Endothelial cell of umbilical vein (primary cell): ENCODE data around the gene GEMIN5. TPM values are rescaled to one million over a fixed set of nuclear protein-coding genes. Genes with fewer than 3 reads are reported as not detected.
A peak's percentile ranks its signal among the peaks of the same experiment; 100 is the strongest.

Experiments used
- BruUV-seq: library from RNA; stranded (reverse); fragments of 400-500 nt; replicated peaks from 2 replicates; lab custom pipeline; 2021; lab: Mats Ljungman, UMichigan
- CTCF ChIA-PET: fragments of 300-600, 350-600 bp; sonication (Branson Sonifier 250); formaldehyde crosslinking; loops from one replicate; lab custom pipeline; 2021; ENCODE audit warnings: antibody characterized with exemption, inconsistent platforms; lab: Charles Lee
- POLR2A ChIA-PET: fragments of 300-600, 350-600 bp; sonication (Branson Sonifier 250); formaldehyde crosslinking; loops from one replicate; lab custom pipeline; 2021; ENCODE audit warnings: antibody characterized with exemption, inconsistent platforms; lab: Charles Lee
- DNase-seq: peaks from one replicate; pipeline ENCODE4 v3.0.0-alpha.2; 2011; ENCODE audit warnings: low read depth, low spot score
- FAIRE-seq: peaks from 2 replicates; lab custom pipeline; 2011; peaks lifted over from hg19 to GRCh38; lab: Jason Lieb, UNC
- H2AFZ ChIP-seq: 2 replicates; pipeline ENCODE4 v1.6.0; 2012; ENCODE audit warnings: low read depth, low read length, control low read depth, inconsistent platforms
- H3K27ac ChIP-seq: 2 replicates; pipeline ENCODE4 v1.5.1; 2011; ENCODE audit warnings: low read depth, mild to moderate bottlenecking, control low read depth, low read length, moderate library complexity; ENCODE audit not compliant: insufficient read depth
- H3K27me3 ChIP-seq, 2 experiments: 2 replicates each; pipeline versions ENCODE4 v1.6.0 to v1.6.1; 2011; ENCODE audit warnings: low read length in 2 of 2, mixed read lengths in 1 of 2; ENCODE audit not compliant: control insufficient read depth in 2 of 2, insufficient read depth in 2 of 2
- H3K36me3 ChIP-seq, 2 experiments: 2 replicates in 1 of 2; 3 replicates in 1 of 2; pipeline ENCODE4 v1.5.1; 2011; ENCODE audit warnings: low read length in 2 of 2, mild to moderate bottlenecking in 1 of 2, moderate library complexity in 1 of 2; ENCODE audit not compliant: control insufficient read depth in 2 of 2, insufficient read depth in 2 of 2; ENCODE audit errors: extremely low read depth in 1 of 2
- H3K4me1 ChIP-seq: 3 replicates; pipeline ENCODE4 v1.5.1; 2011; ENCODE audit warnings: mild to moderate bottlenecking, low read length; ENCODE audit not compliant: control insufficient read depth, insufficient read depth; ENCODE audit errors: extremely low read depth
- H3K4me2 ChIP-seq: 2 replicates; pipeline ENCODE4 v1.6.1; 2011; ENCODE audit warnings: low read length, control low read depth, mixed read lengths; ENCODE audit not compliant: insufficient read depth
- H3K4me3 ChIP-seq, 3 experiments: fragments of 200-600 bp in 1 of 3; sonication (generic), shearing (Covaris generic) in 1 of 3; replicated peaks in 1 of 3; 2 replicates each; pipeline ENCODE4 v1.5.1; 2011 to 2016; ENCODE audit warnings: control low read depth in 3 of 3, low read length in 3 of 3, mild to moderate bottlenecking in 2 of 3, inconsistent platforms in 1 of 3, low read depth in 1 of 3, moderate library complexity in 1 of 3; ENCODE audit not compliant: insufficient read depth in 1 of 3
- H3K79me2 ChIP-seq: 2 replicates; pipeline ENCODE4 v1.6.0; 2012; ENCODE audit warnings: low read length, inconsistent platforms; ENCODE audit not compliant: control insufficient read depth, insufficient read depth
- H3K9ac ChIP-seq: replicated peaks from 2 replicates; pipeline ENCODE3; 2011; ENCODE audit warnings: low read length, control low read depth; ENCODE audit not compliant: insufficient read depth; ENCODE audit errors: extremely low read depth
- H3K9me1 ChIP-seq: replicated peaks from 3 replicates; pipeline ENCODE4 v1.6.0; 2011; ENCODE audit warnings: mild to moderate bottlenecking, low read length; ENCODE audit not compliant: control insufficient read depth, insufficient read depth; ENCODE audit errors: extremely low read depth
- H3K9me3 ChIP-seq: replicated peaks from 2 replicates; pipeline ENCODE4 v1.5.1; 2012; ENCODE audit warnings: low read length, inconsistent platforms; ENCODE audit not compliant: control insufficient read depth, insufficient read depth
- H4K20me1 ChIP-seq: replicated peaks from 2 replicates; pipeline ENCODE3; 2011; ENCODE audit warnings: mild to moderate bottlenecking, low read length; ENCODE audit not compliant: control insufficient read depth, insufficient read depth; ENCODE audit errors: extremely low read depth
- EZH2 ChIP-seq: IDR thresholded peaks from 2 replicates; pipeline ENCODE4 v1.6.1; 2012; ENCODE audit warnings: borderline replicate concordance, low read depth, mild to moderate bottlenecking, moderate library complexity, low read length, inconsistent platforms; ENCODE audit not compliant: severe bottlenecking
- FOS ChIP-seq: IDR thresholded peaks from 2 replicates; pipeline ENCODE4 v1.6.1; 2011; ENCODE audit warnings: mild to moderate bottlenecking, low read length, moderate library complexity, borderline replicate concordance; ENCODE audit not compliant: insufficient read depth
- GATA2 ChIP-seq: IDR thresholded peaks from 2 replicates; pipeline ENCODE4 v1.7.0; 2011; ENCODE audit warnings: low read depth, mild to moderate bottlenecking, moderate library complexity, mixed read lengths, low read length; ENCODE audit not compliant: insufficient read length, insufficient read depth
- JUN ChIP-seq: IDR thresholded peaks from 2 replicates; pipeline ENCODE4 v1.6.1; 2011; ENCODE audit warnings: borderline replicate concordance, low read depth; ENCODE audit not compliant: insufficient read length, insufficient read depth
- MYC ChIP-seq: IDR thresholded peaks from one replicate; pipeline ENCODE4 v1.6.1; 2011; ENCODE audit warnings: mild to moderate bottlenecking, low read depth, low read length
- POLR2A ChIP-seq: IDR thresholded peaks from 2 replicates; pipeline ENCODE4 v1.6.1; 2012; ENCODE audit warnings: low read depth, mild to moderate bottlenecking, control low read depth, low read length
- POLR2AphosphoS5 ChIP-seq: IDR thresholded peaks from 2 replicates; pipeline ENCODE4 v1.6.1; 2012; ENCODE audit warnings: low read depth, mild to moderate bottlenecking, control low read depth, low read length, moderate library complexity; ENCODE audit not compliant: insufficient read depth
- dilution Hi-C: fragments of 300-500 bp; cut with MboI; formaldehyde crosslinking; loops from one replicate; pipeline ENCODE4 v1.15.0; 2019; ENCODE audit warnings: low sequenced_read_pairs; ENCODE audit not compliant: extremely low pct_ligation_motif_present
- intact Hi-C: fragments of 100-400 bp; cut with micrococcal nuclease; formaldehyde crosslinking; loops from one replicate; pipeline ENCODE4 v1.10.0; 2022
- polyA plus RNA-seq, 4 experiments: library from polyadenylated mRNA; depleted of rRNA in 3 of 4; stranded (reverse) in 3 of 4; unstranded in 1 of 4; fragments of >200 nt; gene quantifications; 2 replicates each; pipeline versions ENCODE4 v1.2.1 to v1.2.3, GENCODE V29; 2011 to 2012; ENCODE audit warnings: missing spikeins in 1 of 4
- total RNA-seq: library from RNA; stranded (reverse); gene quantifications from 2 replicates; pipeline ENCODE4 v1.2.3, GENCODE V29; 2021
- TF ChIP-seq, protein P1 (sequence below), 2 donors: IDR thresholded peaks; 1 replicate in 1 of 2; 2 replicates in 1 of 2; pipeline ENCODE4 v1.5.1; 2011; ENCODE audit warnings: low read length in 2 of 2, mild to moderate bottlenecking in 2 of 2, moderate library complexity in 2 of 2, control low read depth in 1 of 2, inconsistent platforms in 1 of 2, low read depth in 1 of 2; ENCODE audit not compliant: insufficient read depth in 1 of 2; ENCODE audit errors: extremely low read depth in 1 of 2
- TF ChIP-seq, protein P2 (sequence below): IDR thresholded peaks from 2 replicates; pipeline ENCODE4 v1.6.1; 2011; ENCODE audit not compliant: insufficient read depth, insufficient read length

The GEMIN5 gene
- total and polyA plus RNA-seq, 2 donors (not counting 3 experiments of a cell fraction or from before 2014, with no cell fraction given): 7.2 to 23.1 TPM

DNA sequence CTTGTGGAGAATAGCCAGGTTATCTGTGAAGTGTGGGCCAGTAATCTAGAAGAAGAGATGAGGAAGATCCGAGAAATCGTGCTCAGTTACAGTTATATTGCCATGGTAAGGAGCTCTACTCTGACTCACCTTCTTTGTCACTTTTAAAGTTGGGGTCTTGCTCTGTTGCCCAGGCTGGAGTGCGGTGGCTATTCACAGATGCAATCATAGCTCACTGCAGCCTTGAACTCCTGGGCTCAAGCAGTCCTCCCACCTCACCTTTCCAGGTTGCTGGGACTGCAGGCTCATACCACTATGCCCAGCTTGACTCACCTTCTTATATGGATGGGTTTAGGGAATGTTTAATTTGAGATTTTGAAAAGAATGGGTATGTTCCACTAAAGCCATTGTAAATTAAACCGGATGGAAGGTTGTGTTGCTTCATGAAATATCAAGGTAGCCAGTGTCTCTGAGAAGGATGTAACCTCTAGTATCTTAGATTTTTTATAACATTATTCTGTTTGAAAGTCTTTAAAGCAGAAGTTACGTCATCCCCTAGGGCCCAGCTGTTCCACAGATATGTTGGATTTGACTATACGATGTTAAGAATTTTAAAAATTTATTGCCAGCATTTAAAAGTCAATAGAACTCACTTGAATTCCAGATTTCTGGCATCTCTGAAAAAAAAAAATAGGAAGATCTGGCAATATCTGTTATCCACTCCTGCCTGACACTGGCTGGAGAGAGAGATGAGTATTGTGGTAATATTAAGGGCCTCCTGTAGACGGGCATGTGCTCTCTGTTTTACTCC is 74.5 kb downstream of the GEMIN5 start:
- CTCF ChIA-PET: no interaction called here
- H4K20me1 ChIP-seq: peaks cover 3% of the 10 kb centered on the region
- peak; percentile 26 for FAIRE-seq

More for the DNA sequence above, 74.5 kb downstream of the GEMIN5 start:
- Histone ChIP-seq H2AFZ (no peak overlapping the region), H3K9me3 (no peaks in the 10 kb centered on the region), H3K4me2 (no peak overlapping the region), H3K4me3 (no peak overlapping the region), H3K36me3 (peaks cover 13% of the 10 kb centered on the region in 2 experiments), H3K9ac (no peak overlapping the region), H3K4me1 (peaks cover 20% of the 10 kb centered on the region), H3K9me1 (no peaks in the 10 kb centered on the region), H3K79me2 (peaks cover 69% of the 10 kb centered on the region), H3K27me3 (no peaks in the 10 kb centered on the region), H3K27ac (no peak overlapping the region)
- BruUV-seq: no TSS peak
- no peak for DNase-seq
- TF ChIP-seq, protein P1, sequence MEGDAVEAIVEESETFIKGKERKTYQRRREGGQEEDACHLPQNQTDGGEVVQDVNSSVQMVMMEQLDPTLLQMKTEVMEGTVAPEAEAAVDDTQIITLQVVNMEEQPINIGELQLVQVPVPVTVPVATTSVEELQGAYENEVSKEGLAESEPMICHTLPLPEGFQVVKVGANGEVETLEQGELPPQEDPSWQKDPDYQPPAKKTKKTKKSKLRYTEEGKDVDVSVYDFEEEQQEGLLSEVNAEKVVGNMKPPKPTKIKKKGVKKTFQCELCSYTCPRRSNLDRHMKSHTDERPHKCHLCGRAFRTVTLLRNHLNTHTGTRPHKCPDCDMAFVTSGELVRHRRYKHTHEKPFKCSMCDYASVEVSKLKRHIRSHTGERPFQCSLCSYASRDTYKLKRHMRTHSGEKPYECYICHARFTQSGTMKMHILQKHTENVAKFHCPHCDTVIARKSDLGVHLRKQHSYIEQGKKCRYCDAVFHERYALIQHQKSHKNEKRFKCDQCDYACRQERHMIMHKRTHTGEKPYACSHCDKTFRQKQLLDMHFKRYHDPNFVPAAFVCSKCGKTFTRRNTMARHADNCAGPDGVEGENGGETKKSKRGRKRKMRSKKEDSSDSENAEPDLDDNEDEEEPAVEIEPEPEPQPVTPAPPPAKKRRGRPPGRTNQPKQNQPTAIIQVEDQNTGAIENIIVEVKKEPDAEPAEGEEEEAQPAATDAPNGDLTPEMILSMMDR (IDR thresholded peaks at IDR 0.05; ENCODE audit: extremely low read depth in 1 of 2, insufficient read depth in 1 of 2, low read depth in 1 of 2, low read length in 2 of 2): no peak
- TF ChIP-seq GATA2 (no peak), FOS (no peak), MYC (no peak), JUN (no peak), POLR2A (no peak), EZH2 (no peak), POLR2AphosphoS5 (no peak)
- TF ChIP-seq, protein P2, sequence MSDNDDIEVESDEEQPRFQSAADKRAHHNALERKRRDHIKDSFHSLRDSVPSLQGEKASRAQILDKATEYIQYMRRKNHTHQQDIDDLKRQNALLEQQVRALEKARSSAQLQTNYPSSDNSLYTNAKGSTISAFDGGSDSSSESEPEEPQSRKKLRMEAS: no peak
- POLR2A ChIA-PET: no interaction called here
- dilution Hi-C loops (no loop called here), intact Hi-C loops (no loop called here)
